Stimulated activated naive B cell treated with anti-CD40 and anti-IgM and Interleukin-4, amounts not matched to agents 10 μg/mL and 1 μg/mL and 100 μg/mL, for 72 hours (primary cell): ENCODE measurements around the gene FYN.
"Not testable (repeated sequence)": the region's sequence is repeated elsewhere in the genome, so short reads cannot be mapped to it uniquely, and the experiment has no call there.

ENCODE experiments used
- ATAC-seq, 2 donors: fragments of 150-1000 bp; cut with Tn5 transposase; replicated peaks; 2 replicates each; pipeline ENCODE4 v1.10.0; 2021; ENCODE audit warnings: moderate library complexity in 1 of 2
- DNase-seq: peaks from one replicate; pipeline ENCODE4 v3.0.0; 2021
- H3K27ac Mint-ChIP-seq: one replicate; pipeline ENCODE4 v1.8.0; 2022; ENCODE audit warnings: mild to moderate bottlenecking, mixed read lengths
- H3K27me3 Mint-ChIP-seq, 2 donors: one replicate each; pipeline ENCODE4 v1.8.0; 2022; ENCODE audit warnings: mixed read lengths in 2 of 2
- H3K36me3 Mint-ChIP-seq, 2 donors: one replicate each; pipeline ENCODE4 v1.8.0; 2022; ENCODE audit warnings: mixed read lengths in 2 of 2, mild to moderate bottlenecking in 1 of 2
- H3K4me1 Mint-ChIP-seq, 2 donors: one replicate each; pipeline ENCODE4 v1.8.0; 2022; ENCODE audit warnings: mixed read lengths in 2 of 2, mild to moderate bottlenecking in 1 of 2
- H3K4me3 Mint-ChIP-seq, 2 donors: one replicate each; pipeline ENCODE4 v1.8.0; 2022; ENCODE audit warnings: mild to moderate bottlenecking in 2 of 2, mixed read lengths in 2 of 2, moderate library complexity in 1 of 2
- H3K9me3 Mint-ChIP-seq, 2 donors: one replicate each; pipeline ENCODE4 v1.8.0; 2022; ENCODE audit warnings: mixed read lengths in 2 of 2, mild to moderate bottlenecking in 1 of 2

The FYN gene

GRCh38 chr6:111683749-111684267 is 189.4 kb downstream of the FYN start:
- no peaks in the 10 kb centered on the region for H3K9me3 Mint-ChIP-seq
- peaks cover 47 to 73% of the 10 kb centered on the region in 2 donors for H3K36me3 Mint-ChIP-seq
- DNase-seq (no peak), ATAC-seq (no peak)
- no peak overlapping the region for H3K4me3 Mint-ChIP-seq
- H3K27ac Mint-ChIP-seq, result no peak overlapping the region
- H3K4me1 Mint-ChIP-seq, result peaks cover 10 to 16% of the 10 kb centered on the region in 2 donors
- H3K27me3 Mint-ChIP-seq, result no peaks in the 10 kb centered on the region

- H3K27me3 Mint-ChIP-seq, result no peaks in the 10 kb centered on the region
- no peak for ATAC-seq
- H3K27ac Mint-ChIP-seq, result no peak overlapping the region
- H3K36me3 Mint-ChIP-seq, result peaks cover 50 to 74% of the 10 kb centered on the region in 2 donors
- no peak overlapping the region for H3K4me3 Mint-ChIP-seq
- H3K4me1 Mint-ChIP-seq, result peaks cover 10 to 16% of the 10 kb centered on the region in 2 donors
- no peaks in the 10 kb centered on the region for H3K9me3 Mint-ChIP-seq
- DNase-seq, result no peak
Measured at GRCh38 chr6:111683157-111683556, 190.1 kb downstream of the FYN start.

GRCh38 chr6:111681860-111682259 is 191.4 kb downstream of the FYN start:
- DNase-seq (no peak), ATAC-seq (no peak)
- peaks cover 10 to 16% of the 10 kb centered on the region in 2 donors for H3K4me1 Mint-ChIP-seq
- peaks cover 41 to 70% of the 10 kb centered on the region in 2 donors for H3K36me3 Mint-ChIP-seq
- H3K9me3 Mint-ChIP-seq, result no peaks in the 10 kb centered on the region
- H3K27ac Mint-ChIP-seq, result no peak overlapping the region
- no peaks in the 10 kb centered on the region for H3K27me3 Mint-ChIP-seq
- H3K4me3 Mint-ChIP-seq, result no peak overlapping the region

- not testable (repeated sequence) for H3K27ac Mint-ChIP-seq, H3K9me3 Mint-ChIP-seq, ATAC-seq, H3K4me3 Mint-ChIP-seq, DNase-seq, H3K27me3 Mint-ChIP-seq
- Mint-ChIP-seq H3K36me3 (peaks cover 41 to 63% of the 10 kb centered on the region in 2 donors), H3K4me1 (peaks cover 10 to 16% of the 10 kb centered on the region in 2 donors)
Measured at GRCh38 chr6:111680811-111681609, 192.2 kb downstream of the FYN start.

GRCh38 chr6:111680015-111680712 is 193.1 kb downstream of the FYN start:
- H3K4me1 Mint-ChIP-seq, result peaks cover 10 to 14% of the 10 kb centered on the region in 2 donors

DNA sequence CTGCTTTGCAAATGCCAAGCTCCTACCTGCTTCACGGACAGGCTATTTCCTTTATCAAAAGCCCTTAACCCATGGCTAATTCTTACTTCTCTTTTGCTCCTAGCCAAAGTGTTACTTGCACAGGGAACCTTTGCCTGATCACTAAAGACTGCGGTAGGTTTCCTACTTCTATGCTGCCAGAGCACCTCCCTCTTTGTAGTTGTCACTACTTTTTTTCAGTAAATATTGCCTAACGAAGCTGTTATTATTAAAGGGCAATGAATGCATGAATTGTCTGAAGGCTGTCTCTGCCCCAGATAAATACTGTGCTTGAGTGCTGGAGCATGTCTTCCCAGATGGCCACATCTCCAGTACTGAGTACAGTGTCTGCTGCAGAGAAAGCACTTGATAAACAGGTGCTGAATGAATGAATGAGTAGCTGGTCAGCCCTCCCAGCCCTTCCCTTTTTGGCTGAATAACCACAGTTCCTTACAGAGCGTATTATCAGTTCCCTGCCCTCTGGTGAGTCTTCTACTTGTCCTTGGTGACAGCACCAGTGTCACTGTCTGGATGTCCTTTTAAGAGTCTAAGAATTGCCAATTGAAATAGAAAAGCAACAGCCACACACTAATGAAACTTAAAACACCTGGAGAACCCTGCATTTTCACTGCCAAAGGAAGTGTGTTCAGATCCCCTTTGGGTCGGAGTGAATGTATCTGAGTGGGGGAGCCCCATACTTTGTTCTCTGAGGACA is 194.0 kb downstream of the FYN start:
- H3K27ac Mint-ChIP-seq, result no peak overlapping the region
- ATAC-seq, result no peak
- H3K4me3 Mint-ChIP-seq, result no peak overlapping the region
- DNase-seq, result no peak
- peaks cover 10 to 12% of the 10 kb centered on the region in 2 donors for H3K4me1 Mint-ChIP-seq
- H3K9me3 Mint-ChIP-seq, result no peaks in the 10 kb centered on the region
- no peaks in the 10 kb centered on the region for H3K27me3 Mint-ChIP-seq
- H3K36me3 Mint-ChIP-seq, result peaks cover 37 to 53% of the 10 kb centered on the region in 2 donors

More at GRCh38 chr6:111680015-111680712, 193.1 kb downstream of the FYN start:
- no peak overlapping the region for H3K27ac Mint-ChIP-seq
- H3K36me3 Mint-ChIP-seq, result peaks cover 37 to 55% of the 10 kb centered on the region in 2 donors
- no peak for DNase-seq
- H3K9me3 Mint-ChIP-seq, result no peaks in the 10 kb centered on the region
- no peak for ATAC-seq
- no peaks in the 10 kb centered on the region for H3K27me3 Mint-ChIP-seq
- no peak overlapping the region for H3K4me3 Mint-ChIP-seq

DNA sequence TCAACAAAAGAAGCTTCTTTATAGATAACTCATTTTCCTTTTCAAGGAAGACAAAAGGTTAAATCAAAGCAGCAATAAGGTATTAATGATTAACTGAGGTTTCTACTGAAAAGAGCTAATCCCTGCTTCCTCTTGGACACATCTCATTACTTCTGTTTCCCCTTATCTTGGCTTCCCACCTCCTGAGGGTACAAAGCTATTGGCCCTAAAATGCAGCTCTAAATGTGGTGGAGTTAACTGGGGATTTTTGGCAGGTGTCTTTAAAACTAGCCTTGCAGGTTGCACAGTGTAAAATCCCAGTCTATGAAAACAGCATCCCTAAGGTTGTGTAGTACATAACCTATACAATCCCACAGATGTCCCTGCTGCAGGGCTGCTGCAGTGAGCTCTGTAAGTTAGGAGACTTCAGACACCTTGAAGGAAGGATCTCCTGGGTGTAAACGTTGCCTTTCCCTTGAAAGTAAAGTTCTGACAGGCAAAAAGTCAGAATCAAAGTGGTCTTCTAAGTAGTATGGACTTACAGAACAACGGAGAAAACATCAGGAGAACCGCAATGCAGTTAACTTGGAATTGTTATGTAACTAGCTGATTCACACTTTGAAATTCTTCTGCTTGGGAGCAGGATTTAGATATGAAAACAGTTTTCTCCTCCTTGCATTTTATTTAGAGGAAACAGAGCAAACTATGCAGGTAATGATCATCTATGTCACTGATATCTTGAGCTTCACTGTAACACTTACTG is 195.8 kb downstream of the FYN start:
- Mint-ChIP-seq H3K27ac (no peak overlapping the region), H3K36me3 (peaks cover 36 to 53% of the 10 kb centered on the region in 2 donors), H3K4me1 (peaks cover 8 to 10% of the 10 kb centered on the region in 2 donors), H3K9me3 (no peaks in the 10 kb centered on the region), H3K27me3 (no peaks in the 10 kb centered on the region), H3K4me3 (no peak overlapping the region)
- DNase-seq (no peak), ATAC-seq (no peak)

DNA sequence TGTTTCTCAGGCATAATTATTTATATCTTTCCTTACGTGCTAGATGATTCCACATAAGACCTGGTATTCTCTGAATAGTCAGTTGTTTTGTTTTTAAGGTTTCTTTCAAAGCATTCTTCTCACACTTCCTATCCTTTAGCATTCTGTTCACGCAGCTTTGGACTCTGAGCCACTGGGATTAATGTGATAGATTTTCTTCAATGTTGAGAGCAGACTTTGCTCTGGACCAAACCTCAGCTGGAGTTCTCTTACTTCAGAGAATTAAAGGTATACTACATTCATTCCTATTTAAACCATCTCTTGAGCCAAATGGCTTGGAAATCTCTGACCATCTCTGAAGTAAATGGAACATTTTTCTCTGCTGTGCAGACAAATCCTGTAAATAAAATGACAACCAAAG is 196.9 kb downstream of the FYN start:
- H3K27me3 Mint-ChIP-seq, result no peaks in the 10 kb centered on the region
- ATAC-seq (no peak), DNase-seq (no peak)
- H3K4me1 Mint-ChIP-seq, result peaks cover 2 to 7% of the 10 kb centered on the region in 2 donors
- H3K9me3 Mint-ChIP-seq, result no peaks in the 10 kb centered on the region
- H3K27ac Mint-ChIP-seq, result no peak overlapping the region
- H3K36me3 Mint-ChIP-seq, result peaks cover 35 to 54% of the 10 kb centered on the region in 2 donors
- no peak overlapping the region for H3K4me3 Mint-ChIP-seq

GRCh38 chr6:111674883-111675282 is 198.4 kb downstream of the FYN start:
- Mint-ChIP-seq H3K4me3 (no peak overlapping the region), H3K27ac (no peak overlapping the region), H3K27me3 (no peaks in the 10 kb centered on the region), H3K9me3 (no peaks in the 10 kb centered on the region), H3K36me3 (peaks cover 32 to 62% of the 10 kb centered on the region in 2 donors), H3K4me1 (peaks cover under 1 to 1% of the 10 kb centered on the region in 2 donors)
- DNase-seq (no peak), ATAC-seq (no peak)

GRCh38 chr6:111674413-111674812 is 198.8 kb downstream of the FYN start:
- ATAC-seq (no peak), DNase-seq (no peak)
- Mint-ChIP-seq H3K9me3 (no peaks in the 10 kb centered on the region), H3K27me3 (no peaks in the 10 kb centered on the region), H3K4me3 (no peak overlapping the region), H3K36me3 (peaks cover 35 to 62% of the 10 kb centered on the region in 2 donors), H3K27ac (no peak overlapping the region), H3K4me1 (no peaks in the 10 kb centered on the region)

DNA sequence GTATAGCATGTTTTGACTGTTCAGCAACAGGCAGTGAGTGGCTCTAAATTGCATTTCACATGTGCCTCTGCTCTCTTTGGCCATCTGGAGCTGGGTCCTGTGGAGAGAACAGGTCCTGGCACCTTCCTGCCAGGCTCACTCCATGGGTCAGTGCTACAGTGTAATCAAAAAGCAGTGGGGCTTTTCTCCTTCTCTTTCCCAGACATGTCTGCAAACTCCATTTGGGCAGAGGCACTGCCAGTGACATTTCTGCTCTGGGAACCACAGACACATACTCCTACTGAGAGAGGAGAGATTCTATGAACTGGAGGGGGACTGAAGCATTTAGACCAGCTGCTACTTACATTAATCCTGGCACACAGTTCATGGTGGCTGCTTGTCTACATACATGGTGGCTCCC is 199.3 kb downstream of the FYN start:
- ATAC-seq, result no peak
- H3K27ac Mint-ChIP-seq, result no peak overlapping the region
- no peaks in the 10 kb centered on the region for H3K27me3 Mint-ChIP-seq
- H3K4me1 Mint-ChIP-seq, result no peaks in the 10 kb centered on the region
- H3K4me3 Mint-ChIP-seq, result no peak overlapping the region
- H3K9me3 Mint-ChIP-seq, result no peaks in the 10 kb centered on the region
- H3K36me3 Mint-ChIP-seq, result peaks cover 36 to 60% of the 10 kb centered on the region in 2 donors
- no peak for DNase-seq

GRCh38 chr6:111673532-111673931 is 199.7 kb downstream of the FYN start:
- ATAC-seq (no peak), DNase-seq (no peak)
- H3K9me3 Mint-ChIP-seq, result no peaks in the 10 kb centered on the region
- no peak overlapping the region for H3K4me3 Mint-ChIP-seq
- H3K27me3 Mint-ChIP-seq, result no peaks in the 10 kb centered on the region
- no peaks in the 10 kb centered on the region for H3K4me1 Mint-ChIP-seq
- H3K36me3 Mint-ChIP-seq, result peaks cover 34 to 59% of the 10 kb centered on the region in 2 donors
- H3K27ac Mint-ChIP-seq, result no peak overlapping the region

GRCh38 chr6:111672761-111673450 is 200.3 kb downstream of the FYN start:
- H3K36me3 Mint-ChIP-seq, result peaks cover 39 to 63% of the 10 kb centered on the region in 2 donors
- ATAC-seq (no peak), DNase-seq (no peak)
- no peak overlapping the region for H3K4me3 Mint-ChIP-seq
- no peaks in the 10 kb centered on the region for H3K9me3 Mint-ChIP-seq
- H3K27ac Mint-ChIP-seq, result no peak overlapping the region
- H3K4me1 Mint-ChIP-seq, result no peaks in the 10 kb centered on the region
- H3K27me3 Mint-ChIP-seq, result no peaks in the 10 kb centered on the region
